ENCODE results near the gene KLK3. TPM values are rescaled to one million over a fixed set of nuclear protein-coding genes. Genes with fewer than 3 reads are reported as not detected.

Gene KLK3
- total RNA-seq, 1 experiment from 2014 or later, result not detected

- no peaks in the 10 kb centered on the region for H3K9me3 ChIP-seq (ENCODE audit: control insufficient read depth, insufficient read depth, low read depth, low read length)
These were observed 5.1 kb downstream of the KLK3 start for GRCh38 chr19:50859849-50860248.

GRCh38 chr19:50861010-50861409 lies 6.3 kb downstream of the KLK3 start:
- intact Hi-C loops (cut with micrococcal nuclease; ENCODE audit: unreplicated experiment), result no loop called here
- H3K36me3 ChIP-seq (ENCODE audit: control insufficient read depth, insufficient read depth, low read length), result no peaks in the 10 kb centered on the region
- ATAC-seq (no peak), DNase-seq (ENCODE audit: low read depth, low spot score) (no peak)
- ChIA-PET CTCF (no interaction called here), POLR2A (no interaction called here)
- no peak for TF ChIP-seq SIN3A (IDR thresholded peaks at IDR 0.05; ENCODE audit: borderline replicate concordance, insufficient read depth, low read depth, low read length)
- no peak for TF ChIP-seq TCF7L2 (IDR thresholded peaks at IDR 0.05; ENCODE audit: low read depth, low read length)
- TF ChIP-seq POLR2AphosphoS5 (IDR thresholded peaks at IDR 0.05; ENCODE audit: low read depth, low read length), result no peak
- no peak for TF ChIP-seq REST (IDR thresholded peaks at IDR 0.05; ENCODE audit: insufficient read depth in 1 of 2, low read depth in 2 of 2, low read length in 1 of 2)
- no peak for TF ChIP-seq CTCF (IDR thresholded peaks at IDR 0.05)
- no peak overlapping the region for H3K27ac ChIP-seq (ENCODE audit: low read length)
- in situ Hi-C loops (cut with HindIII; ENCODE audit: low pct_unique_long_range_greater_than_20kb, low sequenced_read_pairs), result no loop called here
- H3K27me3 ChIP-seq (ENCODE audit: control insufficient read depth, insufficient read depth, low read length), result peaks cover 4% of the 10 kb centered on the region; the same call in 1 of the 2 replicates
- H3K4me3 ChIP-seq (ENCODE audit: low read depth in 2 of 2, low read length in 2 of 2), result no peak overlapping the region
- no TSS peak for BruUV-seq (replicated peaks)
- no peaks in the 10 kb centered on the region for H3K9me3 ChIP-seq (ENCODE audit: control insufficient read depth, insufficient read depth, low read depth, low read length)
- no peaks in the 10 kb centered on the region for H3K4me1 ChIP-seq (ENCODE audit: control insufficient read depth, insufficient read depth, low read length)

More at GRCh38 chr19:50859849-50860248, 5.1 kb downstream of the KLK3 start:
- Histone ChIP-seq H3K36me3 (ENCODE audit: control insufficient read depth, insufficient read depth, low read length) (no peaks in the 10 kb centered on the region), H3K27me3 (ENCODE audit: control insufficient read depth, insufficient read depth, low read length) (peaks cover 2% of the 10 kb centered on the region; the same call in 1 of the 2 replicates), H3K4me3 (ENCODE audit: low read depth in 2 of 2, low read length in 2 of 2) (no peak overlapping the region), H3K27ac (ENCODE audit: low read length) (no peak overlapping the region), H3K4me1 (ENCODE audit: control insufficient read depth, insufficient read depth, low read length) (no peaks in the 10 kb centered on the region)
- ChIA-PET POLR2A (no interaction called here), CTCF (no interaction called here)
- DNase-seq (ENCODE audit: low read depth, low spot score), result no peak
- no TSS peak for BruUV-seq (replicated peaks)
- TF ChIP-seq REST (IDR thresholded peaks at IDR 0.05; ENCODE audit: insufficient read depth in 1 of 2, low read depth in 2 of 2, low read length in 1 of 2) (no peak), POLR2AphosphoS5 (IDR thresholded peaks at IDR 0.05; ENCODE audit: low read depth, low read length) (no peak), SIN3A (IDR thresholded peaks at IDR 0.05; ENCODE audit: borderline replicate concordance, insufficient read depth, low read depth, low read length) (no peak), CTCF (IDR thresholded peaks at IDR 0.05) (no peak), TCF7L2 (IDR thresholded peaks at IDR 0.05; ENCODE audit: low read depth, low read length) (no peak)
- in situ Hi-C loops (cut with HindIII; ENCODE audit: low pct_unique_long_range_greater_than_20kb, low sequenced_read_pairs), result no loop called here
- intact Hi-C loops (cut with micrococcal nuclease; ENCODE audit: unreplicated experiment), result no loop called here
- ATAC-seq, result no peak
